C4-2B (cell line): ENCODE measurements around the gene ZHX3.

Source experiments
- CTCF ChIP-seq: fragments of 450-650 bp; conservative IDR thresholded peaks from 2 replicates; pipeline ENCODE4 v1.5.1; 2017; ENCODE audit warnings: mild to moderate bottlenecking
- ZFX ChIP-seq: fragments of 450-650 bp; IDR thresholded peaks from 2 replicates; pipeline ENCODE4 v1.6.1; 2017

- TF ChIP-seq CTCF: no peak
- no peak for TF ChIP-seq ZFX
These were observed 9.6 kb upstream of the ZHX3 start for GRCh38 chr20:41327178-41327577.
